ENCODE measurements around the gene RAD23B.
A peak's percentile ranks its signal among the peaks of the same experiment; 100 is the strongest.

The RAD23B gene

DNA sequence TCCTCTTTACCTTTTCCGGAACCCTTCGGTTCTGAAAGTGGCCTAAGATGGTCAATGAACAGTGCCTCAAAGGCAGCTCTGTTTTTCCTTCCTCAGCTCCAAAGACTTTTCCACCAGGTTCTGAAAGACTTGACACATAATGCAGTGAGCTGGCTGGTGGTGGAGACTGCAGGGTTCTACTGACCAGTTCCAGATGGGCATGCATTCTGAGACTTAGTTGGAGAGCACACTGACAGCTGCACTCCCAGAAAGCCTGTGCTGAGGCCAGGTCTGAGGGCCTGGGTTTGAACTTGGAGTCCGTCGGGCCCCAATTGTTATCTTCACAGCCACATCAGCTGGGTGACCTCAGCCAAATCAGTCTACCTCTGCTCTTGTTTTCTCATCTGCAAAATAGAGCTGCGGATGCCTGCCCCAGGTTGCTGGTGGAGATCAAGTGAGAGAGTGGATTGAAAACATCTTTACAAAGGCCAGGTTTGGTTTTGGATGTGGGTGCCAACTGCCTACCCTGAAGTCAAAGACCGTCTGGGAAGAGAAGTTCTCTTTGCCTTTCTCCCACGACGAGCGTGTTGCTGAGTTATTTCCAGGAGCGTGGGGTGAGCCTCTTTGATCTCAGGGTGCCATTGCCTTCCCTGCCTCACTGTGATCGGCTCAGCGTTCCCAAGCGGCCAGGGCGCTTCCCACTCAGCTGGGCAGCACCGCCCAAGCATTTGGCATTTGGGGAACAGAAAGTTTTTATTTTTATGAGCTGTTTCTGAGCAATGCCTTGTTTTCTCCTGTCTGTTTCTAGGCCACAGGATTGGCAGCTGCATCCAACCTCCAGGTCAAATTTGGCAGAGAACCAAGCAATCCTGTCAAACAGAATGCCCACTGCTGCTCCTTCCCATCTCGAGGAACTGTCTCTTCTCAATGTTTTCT is 54.9 kb downstream of the RAD23B start:
- no peak for DNase-seq

DNA sequence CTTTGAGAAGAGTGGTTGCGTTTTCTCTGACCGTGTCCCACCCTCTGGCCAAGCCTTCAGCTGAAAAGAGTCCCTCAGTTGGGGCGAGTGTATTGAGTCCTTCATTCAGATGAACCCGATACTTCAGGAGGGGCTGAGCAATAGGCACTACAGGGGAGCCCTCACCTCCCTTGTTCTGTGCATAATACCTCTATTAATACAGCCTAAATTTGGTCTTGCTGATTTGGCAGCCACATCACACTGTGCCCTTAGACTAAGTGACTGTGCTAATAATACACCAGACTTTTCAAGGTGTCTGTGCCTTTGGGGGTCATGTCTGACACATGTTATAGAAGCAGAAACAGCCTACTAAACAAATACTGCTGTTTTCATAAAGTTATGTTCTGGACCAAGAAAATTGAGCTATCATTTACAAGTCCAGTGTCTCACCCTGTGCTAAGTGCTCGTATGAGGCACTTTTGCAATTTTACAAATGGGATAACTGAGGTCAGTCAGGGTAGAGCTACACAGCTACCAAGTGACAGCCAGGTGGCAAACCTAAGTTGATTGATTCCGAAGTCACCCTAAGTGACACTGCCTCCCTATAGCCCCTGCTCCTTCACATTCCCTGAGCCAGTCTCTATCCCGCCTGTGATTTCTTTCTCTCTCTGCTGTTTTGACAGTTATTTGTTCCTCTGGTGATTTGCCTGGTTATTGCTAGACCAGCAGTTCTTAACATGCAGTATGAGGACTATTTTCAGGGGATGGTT is 56.0 kb downstream of the RAD23B start:
- DNase-seq = no peak

DNA sequence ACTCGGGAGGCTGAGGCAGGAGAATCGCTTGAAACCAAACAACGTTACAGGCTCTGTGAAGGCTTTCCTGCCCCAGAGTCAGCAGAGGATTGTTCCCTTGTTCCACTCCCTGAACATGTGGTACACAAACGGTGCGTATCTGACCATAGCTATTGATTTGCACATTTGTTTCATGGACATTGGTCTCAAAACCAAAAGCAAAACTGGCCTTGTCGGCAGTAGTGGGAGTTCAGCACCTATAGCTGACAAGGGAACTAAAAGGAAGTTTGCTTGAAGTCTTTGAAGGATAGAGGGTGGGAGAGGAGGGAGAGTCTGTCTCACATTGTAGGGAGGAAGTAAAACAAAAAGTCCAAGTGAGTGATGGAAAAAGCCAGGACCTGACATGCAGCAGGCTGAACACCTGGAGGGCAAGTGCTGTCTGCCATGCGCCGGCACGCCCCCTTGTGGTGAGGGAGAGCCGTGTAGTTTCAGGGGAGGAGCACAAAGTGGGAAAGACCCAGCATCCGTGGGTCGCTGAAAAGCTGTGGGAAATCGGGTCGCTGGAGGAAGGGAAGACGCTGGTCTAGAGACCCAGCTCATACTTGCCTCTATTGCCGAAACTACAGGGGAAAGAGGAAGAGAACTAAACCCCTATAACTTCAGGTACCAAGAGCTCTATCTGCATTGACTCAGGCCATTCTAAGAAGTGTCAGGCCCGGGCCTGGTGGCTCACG is 58.0 kb downstream of the RAD23B start:
- peak; percentile 16 to 33 for DNase-seq

DNA sequence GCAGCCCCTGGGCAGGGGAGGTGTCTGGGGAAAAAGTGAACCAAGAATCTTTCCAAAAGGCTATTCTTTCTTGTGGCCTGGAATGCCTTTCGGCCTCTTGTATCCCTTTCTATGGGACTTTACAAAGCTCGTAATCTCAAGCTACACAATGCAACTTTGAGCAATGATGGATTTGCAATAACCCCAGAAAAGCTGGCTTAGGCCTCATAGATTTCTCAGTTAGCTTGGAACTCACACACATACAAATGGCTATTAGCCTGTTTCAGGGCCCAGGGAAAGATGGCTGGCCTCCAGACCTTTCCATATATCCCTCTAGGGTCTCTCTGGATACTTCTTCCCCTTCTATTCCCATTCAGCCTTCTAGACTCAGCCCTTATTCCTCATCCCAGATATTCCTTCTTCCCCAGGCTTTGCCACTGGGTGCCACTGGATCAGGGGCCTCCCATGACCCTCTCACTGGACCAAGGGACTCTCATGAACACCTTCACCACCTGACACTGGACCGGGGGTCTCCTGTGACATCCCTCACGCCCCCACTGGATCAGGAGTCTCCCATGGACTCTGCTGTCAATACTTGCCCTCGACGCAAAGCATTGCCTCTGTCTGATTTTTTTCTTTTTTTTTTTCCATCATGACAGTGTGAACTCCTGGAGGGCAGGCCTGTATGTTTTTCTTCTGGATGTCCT is 59.5 kb downstream of the RAD23B start:
- DNase-seq = no peak

DNA sequence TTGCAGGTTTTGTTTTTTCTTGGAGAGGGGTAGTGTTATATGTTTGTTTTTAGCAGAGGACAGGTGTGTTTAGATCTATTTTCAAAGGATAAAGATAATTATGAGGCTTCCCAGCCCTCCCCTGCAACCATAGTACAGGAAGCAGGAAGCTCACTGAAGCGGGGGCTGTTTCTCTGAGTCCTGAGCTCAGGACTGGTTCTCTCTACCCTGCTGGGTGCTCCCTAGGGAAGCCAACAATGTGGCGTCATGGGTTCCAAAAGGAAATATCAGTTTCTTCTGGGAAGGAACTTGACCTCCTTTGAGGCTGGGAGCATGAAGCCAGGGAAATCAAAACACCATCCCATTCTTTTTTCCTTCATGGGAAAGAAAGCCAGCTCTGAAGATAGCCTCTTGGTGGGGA is 62.2 kb downstream of the RAD23B start:
- DNase-seq = no peak

DNA sequence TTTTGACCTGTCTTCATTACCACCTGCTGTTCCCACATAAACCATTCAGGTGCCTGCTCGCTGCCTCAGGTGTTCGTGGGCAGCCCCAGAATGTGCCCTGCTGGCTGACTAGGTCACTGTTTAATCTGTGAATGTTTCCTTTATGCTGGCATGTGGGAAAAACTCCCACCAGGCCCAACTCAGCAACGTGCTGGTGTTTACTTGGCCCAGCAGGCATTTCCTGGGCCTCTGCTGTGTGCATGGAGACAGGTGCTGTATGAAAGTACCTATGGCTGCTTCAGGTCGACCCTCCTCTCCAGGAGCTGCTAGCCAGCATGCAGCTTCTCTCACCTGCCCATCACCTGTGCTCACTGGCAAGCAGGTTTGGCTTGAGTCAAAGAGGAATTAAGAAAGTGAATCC is 65.8 kb downstream of the RAD23B start:
- no peak for DNase-seq

DNA sequence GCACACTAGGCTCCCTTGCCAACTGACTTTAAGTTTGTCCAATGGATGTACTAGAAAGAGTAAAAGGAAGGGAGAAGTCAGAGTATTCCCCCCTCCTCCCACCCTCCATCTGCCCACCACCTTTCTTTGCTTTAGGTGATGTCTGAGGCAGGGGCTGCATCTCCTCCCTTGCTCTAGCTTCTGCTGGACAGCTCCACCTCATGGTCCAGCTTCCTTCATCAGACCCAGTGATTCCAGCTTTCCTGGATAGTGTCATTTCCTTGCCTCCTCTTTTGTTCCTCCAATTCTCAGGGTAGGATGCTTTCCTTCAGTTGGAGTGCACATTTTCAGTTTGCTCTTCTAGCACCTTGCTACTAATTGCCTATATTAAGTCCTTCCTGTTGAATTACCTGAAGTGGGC is 67.4 kb downstream of the RAD23B start:
- no peak for DNase-seq

DNA sequence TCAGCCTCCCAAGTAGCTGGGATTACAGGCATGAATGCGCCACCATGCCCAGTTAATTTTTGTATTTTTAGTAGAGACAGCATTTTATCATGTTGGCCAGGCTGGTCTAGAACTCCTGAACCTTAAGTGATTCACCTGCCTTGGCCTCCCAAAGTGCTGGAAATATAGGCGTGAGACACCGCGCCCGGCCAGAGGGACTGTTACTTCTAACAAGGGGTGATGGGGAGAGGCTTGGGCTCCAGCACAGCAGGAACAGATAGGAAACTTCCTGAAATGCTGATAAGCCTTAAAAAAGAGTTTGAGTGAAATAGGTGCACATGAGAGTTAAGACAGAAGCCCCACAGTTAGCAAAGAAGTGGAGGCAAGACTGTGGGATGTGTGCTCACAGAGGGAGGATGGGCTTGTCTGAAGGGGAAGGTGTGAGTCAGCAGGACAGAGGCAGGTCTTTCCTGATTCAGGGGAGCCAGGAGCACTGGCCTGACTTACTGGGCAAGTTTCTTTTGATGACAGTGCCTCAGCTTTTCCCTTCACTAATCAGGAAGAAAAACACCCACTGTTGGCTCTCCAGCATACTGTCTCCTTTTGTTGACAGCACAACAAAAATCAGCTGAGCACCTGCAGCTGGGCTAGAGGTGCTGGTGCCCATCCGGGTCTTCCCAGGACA is 68.4 kb downstream of the RAD23B start:
- no peak for DNase-seq

DNA sequence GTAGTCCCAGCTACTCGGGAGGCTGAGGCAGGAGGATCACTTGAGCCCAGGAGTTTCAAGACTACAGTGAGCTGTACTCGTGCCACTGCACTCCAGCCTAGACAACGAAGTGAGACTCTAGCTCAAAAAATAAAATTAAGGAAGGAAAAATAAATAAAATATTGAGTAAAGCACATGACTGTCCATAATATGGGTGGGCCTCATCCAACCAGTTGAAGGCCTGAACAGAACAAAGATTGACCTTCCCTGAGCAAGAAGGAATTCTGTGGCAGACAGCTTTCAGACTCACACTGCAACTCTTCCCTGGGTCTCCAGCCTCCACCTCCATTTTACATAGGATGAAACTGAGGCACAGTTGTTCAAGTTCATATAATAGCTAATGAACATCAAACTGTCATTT is 72.3 kb downstream of the RAD23B start:
- DNase-seq = no peak

DNA sequence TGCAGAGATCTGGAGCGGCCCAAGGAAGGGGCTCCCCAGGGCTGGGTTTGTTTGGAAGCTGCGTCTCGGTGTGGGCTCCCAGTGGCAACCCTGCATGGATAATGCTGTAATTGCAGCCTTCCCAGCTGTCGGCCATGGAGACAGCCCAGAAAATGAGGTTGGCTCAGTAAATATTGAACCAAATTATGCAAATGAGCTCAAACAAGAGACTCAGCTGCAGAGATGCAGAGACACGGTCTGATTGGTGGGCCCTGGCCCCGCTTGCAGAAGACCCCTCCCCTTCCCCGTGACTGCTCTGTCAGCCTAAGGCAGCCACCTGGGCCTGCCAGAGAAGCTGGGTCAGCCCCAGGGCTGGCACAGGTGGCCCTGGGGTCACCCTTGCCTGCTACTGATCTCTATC is 75.9 kb downstream of the RAD23B start:
- DNase-seq = no peak

DNA sequence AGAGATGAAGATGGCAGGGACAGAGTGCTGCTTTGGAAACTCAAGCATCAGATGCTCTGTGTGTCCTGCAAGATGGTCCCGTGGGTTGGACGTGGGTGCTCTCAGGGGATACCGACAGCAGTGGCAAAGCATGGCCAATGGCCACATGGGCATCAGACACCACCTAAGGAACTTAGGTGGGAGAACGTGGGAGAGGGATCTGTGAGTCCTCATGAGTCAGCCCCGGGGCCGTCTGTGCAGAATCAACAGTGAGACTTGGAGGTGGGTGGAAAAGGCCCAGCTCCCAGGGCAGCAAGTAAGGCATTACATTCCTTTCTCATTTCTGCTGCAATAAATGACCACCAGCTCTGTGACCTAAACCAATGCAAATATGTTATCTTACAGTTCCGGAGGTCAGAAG is 77.0 kb downstream of the RAD23B start:
- DNase-seq = no peak

DNA sequence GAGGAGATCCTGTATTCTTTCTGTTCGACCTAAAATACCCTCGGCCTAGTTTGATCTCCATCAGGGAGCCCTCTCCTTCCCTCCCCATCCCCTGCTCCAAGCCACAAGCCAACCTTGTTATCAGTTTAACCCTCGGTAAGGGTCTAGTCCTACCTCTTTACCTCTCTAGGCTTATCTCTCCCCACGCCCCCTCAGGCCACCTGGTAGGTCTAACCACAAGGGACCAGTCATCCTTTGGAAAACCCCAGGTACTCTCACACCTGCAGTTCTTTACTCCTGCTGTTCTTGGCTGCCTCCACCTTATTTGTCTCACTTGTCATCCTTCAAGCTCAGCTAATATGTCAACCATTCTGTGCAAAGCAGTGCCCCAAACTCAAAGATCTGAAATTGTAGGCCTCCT is 78.7 kb downstream of the RAD23B start:
- DNase-seq = no peak

DNA sequence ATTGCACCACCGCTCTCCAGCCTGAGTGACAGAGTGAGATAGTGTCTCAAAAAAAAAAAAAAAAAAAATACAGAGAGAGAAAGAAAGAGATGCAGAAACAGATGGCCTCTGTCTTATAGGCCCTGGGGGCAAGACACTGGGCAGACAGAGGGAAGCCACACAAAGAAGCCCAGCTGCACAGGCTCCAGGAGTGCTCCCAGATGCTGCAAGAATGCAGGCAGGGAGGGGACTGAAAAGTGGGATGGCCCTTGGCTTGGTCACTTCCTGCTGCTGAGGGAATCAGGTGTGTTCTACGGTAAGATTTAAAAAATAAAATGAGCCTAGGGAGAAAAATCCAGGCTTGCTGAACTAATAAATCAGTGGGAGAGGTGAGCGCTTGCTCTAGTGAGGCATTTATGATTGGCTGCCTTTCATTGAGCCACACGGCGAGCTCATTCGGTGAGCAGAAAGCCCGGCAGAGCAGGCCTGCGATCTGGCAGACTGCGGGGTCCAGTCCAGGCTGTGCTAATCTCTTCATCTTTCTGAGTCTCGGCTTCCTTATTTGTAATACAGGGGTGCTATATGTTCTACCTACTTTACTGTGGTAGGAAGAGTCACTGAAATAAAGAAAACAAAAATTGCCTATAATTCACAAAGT is 80.6 kb downstream of the RAD23B start:
- DNase-seq = no peak

DNA sequence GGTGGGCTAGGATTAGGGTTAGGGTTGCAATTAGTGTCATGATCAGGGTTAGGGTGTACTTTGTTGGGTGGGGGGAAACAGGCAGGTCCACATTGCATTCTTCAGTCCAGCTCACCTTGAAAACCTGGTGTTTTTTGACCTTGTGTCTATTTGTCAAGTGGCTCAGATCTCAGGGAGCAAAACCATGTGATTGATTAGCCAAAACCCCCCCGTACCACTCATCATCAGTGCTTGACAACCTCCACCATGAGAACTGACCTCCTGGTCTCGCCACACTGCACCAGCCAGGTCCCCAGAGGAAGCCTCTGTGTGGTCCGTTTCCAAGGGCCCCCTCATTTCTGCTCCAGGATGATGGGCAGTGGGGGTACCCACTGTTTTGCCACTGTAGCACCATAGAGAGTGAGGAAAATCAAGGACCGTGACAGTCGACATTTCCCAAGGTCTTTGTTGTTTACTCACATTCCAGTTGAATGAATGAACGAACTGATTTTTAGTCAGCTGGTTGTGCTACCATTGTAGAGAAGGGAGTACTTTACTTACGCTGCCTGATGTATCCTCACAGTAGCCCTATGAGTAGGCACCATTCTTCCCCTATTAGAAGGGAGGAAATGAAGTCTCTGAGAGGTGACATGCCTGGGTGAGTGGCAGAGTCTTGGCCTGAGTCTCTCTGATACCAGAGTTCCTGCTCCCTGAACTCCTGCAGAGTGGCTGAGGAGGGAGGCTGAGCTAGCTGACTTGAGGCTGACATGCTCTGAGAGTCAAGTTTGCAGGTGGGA is 84.8 kb downstream of the RAD23B start:
- no peak for DNase-seq

DNA sequence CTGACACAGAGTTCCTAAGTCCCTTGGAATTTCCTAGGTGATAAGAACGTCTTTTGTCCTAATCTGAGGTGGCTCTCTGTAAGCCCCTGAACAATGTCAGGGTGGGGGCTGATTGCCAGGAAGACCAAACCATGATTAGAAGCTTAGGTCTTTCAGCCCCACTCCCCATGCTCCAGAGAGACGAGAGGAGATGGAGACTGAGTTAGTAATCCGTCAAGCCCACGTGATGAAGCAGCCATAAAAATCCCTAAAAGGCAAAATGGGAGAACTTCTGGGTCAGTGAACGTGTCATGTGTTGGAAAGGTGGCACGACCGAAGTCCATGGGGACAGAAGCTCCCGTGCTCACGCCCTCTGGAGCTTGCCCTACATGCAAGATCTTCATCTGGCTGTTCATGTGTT is 85.6 kb downstream of the RAD23B start:
- DNase-seq = no peak

DNA sequence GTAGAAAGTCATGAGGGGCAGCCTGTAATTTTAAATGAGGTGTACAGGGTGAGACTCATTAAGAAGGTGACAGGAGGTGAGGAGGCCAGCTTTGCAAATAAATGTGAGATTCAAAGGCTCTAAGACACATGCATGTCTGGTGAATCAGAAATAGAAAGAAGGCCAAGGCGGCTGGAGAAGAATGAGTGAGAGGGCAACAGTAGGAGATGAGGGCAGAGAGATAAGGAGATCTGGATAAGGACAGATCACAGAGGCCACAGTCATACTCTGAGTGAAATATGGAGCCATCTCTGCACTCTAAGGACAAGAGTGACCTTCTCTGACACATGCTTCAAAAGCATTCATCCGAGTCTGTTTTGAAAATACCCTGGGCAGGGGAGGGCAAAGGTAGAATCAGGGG is 90.7 kb downstream of the RAD23B start:
- DNase-seq = no peak

DNA sequence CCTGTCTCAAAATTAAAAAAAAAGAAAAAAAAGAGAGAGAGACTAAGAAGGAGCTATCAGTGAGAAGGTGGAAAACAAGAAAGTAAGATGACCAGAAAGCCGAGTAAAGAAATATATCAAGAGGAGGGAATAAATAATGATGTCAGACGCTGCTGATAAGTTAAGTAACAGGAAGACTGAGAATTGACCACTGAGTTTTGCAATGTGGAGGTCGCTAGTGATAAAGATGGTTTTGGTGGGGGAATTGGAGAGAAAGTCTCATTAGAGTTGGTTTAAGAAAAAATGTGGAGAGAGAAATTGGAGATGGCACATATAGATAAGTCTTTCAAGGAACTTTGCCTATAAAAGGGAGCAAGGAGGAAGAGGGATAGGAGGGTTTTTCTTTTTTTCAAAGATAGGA is 91.9 kb downstream of the RAD23B start:
- no peak for DNase-seq

DNA sequence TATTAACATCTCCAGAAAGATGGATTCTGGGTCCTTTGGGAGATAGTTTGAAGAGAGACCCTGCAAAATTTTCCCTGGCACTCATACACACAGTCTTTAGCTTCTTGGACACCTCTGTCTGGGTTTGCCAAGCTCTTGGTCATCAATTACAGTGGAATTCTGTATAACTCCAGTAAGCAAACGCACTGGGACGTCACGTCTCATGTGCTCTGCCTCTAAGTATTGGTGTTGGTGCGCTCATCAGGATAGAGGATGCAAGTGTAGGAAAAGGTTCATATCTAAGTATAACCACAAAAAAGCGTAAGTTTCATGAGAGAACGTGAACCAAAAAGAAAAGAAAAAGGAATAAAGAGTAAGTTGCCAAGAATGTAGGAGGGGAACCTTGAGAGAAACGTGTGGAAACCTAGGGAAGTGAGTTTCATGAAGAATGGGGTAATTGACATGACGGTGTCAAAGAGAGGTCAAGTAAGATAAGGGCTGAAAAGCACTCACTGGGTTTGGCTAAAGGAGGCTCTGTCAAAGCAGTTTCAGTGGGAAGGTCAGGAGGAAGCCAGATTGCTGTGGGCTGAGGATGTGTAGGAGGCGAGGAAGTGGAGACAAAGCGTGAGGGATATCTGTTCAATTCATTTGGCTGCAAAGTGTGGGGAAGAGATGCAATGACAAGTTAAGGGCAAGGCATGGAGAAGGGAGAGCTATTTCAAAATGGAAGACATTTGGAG is 92.7 kb downstream of the RAD23B start:
- DNase-seq = no peak

DNA sequence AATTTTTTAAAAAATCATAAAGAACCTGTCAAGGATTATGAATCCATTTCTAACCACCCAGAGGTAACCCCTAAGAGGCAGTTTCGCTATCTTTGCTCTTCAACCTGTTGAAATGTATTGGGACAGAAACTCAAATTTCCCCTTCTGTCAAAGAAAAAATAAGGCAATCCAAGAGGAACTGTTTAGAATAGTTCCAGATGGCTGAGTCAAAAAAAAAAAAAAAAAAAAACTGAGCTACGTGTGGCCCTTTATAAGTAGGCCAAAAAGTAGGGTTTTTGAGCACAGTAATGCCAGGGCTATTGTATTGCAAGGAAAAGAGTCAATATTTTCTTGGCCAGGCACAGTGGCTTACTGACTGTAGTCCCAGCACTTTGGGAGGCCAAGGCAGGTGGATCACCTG is 94.9 kb downstream of the RAD23B start:
- DNase-seq = no peak
